Stimulated activated CD8-positive, alpha-beta memory T cell treated with anti-CD3 and anti-CD28 coated beads, Interleukin-12 subunit alpha, Interleukin-12 subunit beta, amount 100 ng/mL, for 24 hours (primary cell): ENCODE data around the gene RHBDD2.
"Not testable (repeated sequence)": the region's sequence is repeated elsewhere in the genome, so short reads cannot be mapped to it uniquely, and the experiment has no call there.

Source experiments
- DNase-seq: peaks from one replicate; pipeline ENCODE4 v3.0.0-alpha.2; 2020; ENCODE audit errors: extremely low read depth

The RHBDD2 gene

GRCh38 chr7:75878769-75879611, at the start of gene RHBDD2:
Gene RHBDD2, plus strand, starts transcription at chr7:75879034. Its CDS starts 49 bp downstream, at chr7:75879083.
- peak; percentile 91 for DNase-seq

GRCh38 chr7:75829656-75830055, 49.2 kb upstream of the RHBDD2 start:
- DNase-seq = not testable (repeated sequence)

GRCh38 chr7:75830978-75831377, 47.9 kb upstream of the RHBDD2 start:
- DNase-seq = no peak

GRCh38 chr7:75833662-75834061, 45.2 kb upstream of the RHBDD2 start:
- DNase-seq = not testable (repeated sequence)

- DNase-seq = no peak
These were observed 43.0 kb upstream of the RHBDD2 start for GRCh38 chr7:75835688-75836285.

GRCh38 chr7:75836798-75837197, 42.0 kb upstream of the RHBDD2 start:
- DNase-seq = no peak

- DNase-seq = not testable (repeated sequence)
These were observed 40.4 kb upstream of the RHBDD2 start for GRCh38 chr7:75838281-75838930.

- no peak for DNase-seq
These were observed 38.8 kb upstream of the RHBDD2 start for GRCh38 chr7:75840029-75840428.

GRCh38 chr7:75842836-75843446, 35.9 kb upstream of the RHBDD2 start:
- DNase-seq = peak; percentile 9

- DNase-seq = no peak
These were observed 35.2 kb upstream of the RHBDD2 start for GRCh38 chr7:75843613-75844116.

GRCh38 chr7:75844158-75844557, 34.7 kb upstream of the RHBDD2 start:
- DNase-seq = no peak

- not testable (repeated sequence) for DNase-seq
These were observed 33.7 kb upstream of the RHBDD2 start for GRCh38 chr7:75845132-75845531.

- no peak for DNase-seq
These were observed 31.1 kb upstream of the RHBDD2 start for GRCh38 chr7:75847707-75848106.

GRCh38 chr7:75849573-75849972, 29.3 kb upstream of the RHBDD2 start:
- DNase-seq = no peak

GRCh38 chr7:75850235-75850634, 28.6 kb upstream of the RHBDD2 start:
- DNase-seq = no peak

GRCh38 chr7:75854233-75854632, 24.6 kb upstream of the RHBDD2 start:
- no peak for DNase-seq

GRCh38 chr7:75854813-75855345, 24.0 kb upstream of the RHBDD2 start:
- DNase-seq = not testable (repeated sequence)

GRCh38 chr7:75856536-75856935, 22.3 kb upstream of the RHBDD2 start:
- DNase-seq = no peak

- no peak for DNase-seq
These were observed 20.4 kb upstream of the RHBDD2 start for GRCh38 chr7:75858410-75858809.

- no peak for DNase-seq
These were observed 17.2 kb upstream of the RHBDD2 start for GRCh38 chr7:75861636-75862035.

- not testable (repeated sequence) for DNase-seq
These were observed 14.6 kb upstream of the RHBDD2 start for GRCh38 chr7:75864251-75864650.

GRCh38 chr7:75866114-75866488, 12.7 kb upstream of the RHBDD2 start:
- DNase-seq = no peak
